Psoas muscle (tissue), 8 donors: Measurements from ENCODE around the gene CCNI2. TPM values are rescaled to one million over a fixed set of nuclear protein-coding genes. Genes with fewer than 3 reads are reported as not detected.

Source experiments
- ATAC-seq, 4 donors: fragments of 200-7000 bp; cut with Tn5 transposase; one replicate each; pipeline ENCODE4 v1.9.1; 2020; ENCODE audit warnings: moderate library complexity in 3 of 4, mild to moderate bottlenecking in 2 of 4
- DNase-seq, 2 donors: peaks; one replicate each; pipeline ENCODE4 v3.0.0-alpha.2; 2020
- H3K27ac ChIP-seq: fragments of 200-600 bp; one replicate; pipeline ENCODE4 v1.8.0; 2022
- H3K27me3 ChIP-seq, 3 donors: fragments of 200-600 bp in 1 of 3; one replicate each; pipeline versions ENCODE4 v1.6.1 to v1.8.0; 2013 to 2022; ENCODE audit warnings: low read length in 2 of 3, mild to moderate bottlenecking in 2 of 3, moderate library complexity in 1 of 3; ENCODE audit not compliant: insufficient read depth in 3 of 3
- H3K36me3 ChIP-seq, 2 donors: fragments of 200-600 bp in 1 of 2; one replicate each; pipeline versions ENCODE4 v1.6.1 to v1.8.0; 2013 to 2022; ENCODE audit warnings: low read depth in 1 of 2, mild to moderate bottlenecking in 1 of 2, moderate library complexity in 1 of 2; ENCODE audit not compliant: insufficient read depth in 1 of 2
- H3K4me1 ChIP-seq: fragments of 200-600 bp; one replicate; pipeline ENCODE4 v1.8.0; 2022
- H3K4me3 ChIP-seq: fragments of 200-600 bp; one replicate; pipeline ENCODE4 v1.8.0; 2022; ENCODE audit warnings: mild to moderate bottlenecking
- H3K9me3 ChIP-seq: fragments of 200-600 bp; one replicate; pipeline ENCODE4 v1.8.0; 2022
- WGBS, 3 donors: extraction: QIAGEN DNeasy Blood & Tissue Kit; methylation state at CpG; one replicate each; pipeline versions ENCODE4 v1.1.6 to v1.1.7; 2013; 5-methylcytosine and 5-hydroxymethylcytosine counted together
- intact Hi-C, 2 donors: fragments of 100-400 bp; cut with DNase I; formaldehyde crosslinking; loops; one replicate each; pipeline versions ENCODE4 v1.11.0 to v1.14.2; 2022
- polyA plus RNA-seq, 3 donors: library from polyadenylated mRNA; stranded (reverse); fragments of 200-250 nt; gene quantifications; one replicate each; pipeline ENCODE4 v1.2.3, GENCODE V29; 2013
- total RNA-seq, 4 donors: library from RNA; stranded (reverse); fragmentation: NEBNext Ultra II Directional in 2 of 4; extraction: Animal tissue kit (Norgen Biotek cat#: 25700) in 2 of 4; gene quantifications; one replicate each; pipeline versions ENCODE4 v1.2.1 to v1.2.4, GENCODE V29; 2021 to 2023
- TF ChIP-seq, protein P1 (sequence below): fragments of 200-600 bp; IDR thresholded peaks from one replicate; pipeline ENCODE4 v1.8.0; 2022; ENCODE audit warnings: antibody characterized with exemption
- donor health status: healthy with polysubstance abuse.
- donor health status: DM: no; HTN: no; CAD: no; lungs with moderate emphysema.
- donor health status: Bipolar disorder and iron deficiency.
- donor health status: healthy.
- donor health status: DM: yes; HTN: yes; CAD: no.
- donor health status: DM: no; HTN: no; CAD: no.
- donor health status: DM: no; HTN: no; CAD: no.
- donor health status: DM: yes; HTN: yes; CAD: no.

Gene CCNI2
- total and polyA plus RNA-seq, 7 donors = not detected

DNA sequence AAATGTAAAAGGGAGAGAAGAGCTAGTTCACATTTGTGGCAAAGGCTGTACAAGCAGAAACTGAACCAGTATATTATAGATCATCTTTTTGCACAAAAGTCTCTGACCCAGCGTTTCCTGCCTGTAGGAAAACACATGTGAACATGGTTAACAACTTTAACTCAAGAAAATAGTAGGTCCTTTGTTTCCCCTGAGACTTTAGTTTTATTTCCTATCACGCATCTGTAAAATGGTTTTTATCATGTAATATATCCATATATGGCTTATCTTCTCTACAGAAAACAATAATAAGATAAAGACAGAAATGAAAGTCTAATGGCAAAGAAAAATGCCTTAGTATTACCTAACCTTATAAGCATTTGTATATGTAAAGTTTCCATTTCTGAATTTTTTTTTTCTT, 12.5 kb upstream of the CCNI2 start:
- H3K9me3 ChIP-seq = no peaks in the 10 kb centered on the region
- no peak overlapping the region for H3K27ac ChIP-seq
- ATAC-seq = no peak
- intact Hi-C loops = no loop called here
- TF ChIP-seq, protein P1, sequence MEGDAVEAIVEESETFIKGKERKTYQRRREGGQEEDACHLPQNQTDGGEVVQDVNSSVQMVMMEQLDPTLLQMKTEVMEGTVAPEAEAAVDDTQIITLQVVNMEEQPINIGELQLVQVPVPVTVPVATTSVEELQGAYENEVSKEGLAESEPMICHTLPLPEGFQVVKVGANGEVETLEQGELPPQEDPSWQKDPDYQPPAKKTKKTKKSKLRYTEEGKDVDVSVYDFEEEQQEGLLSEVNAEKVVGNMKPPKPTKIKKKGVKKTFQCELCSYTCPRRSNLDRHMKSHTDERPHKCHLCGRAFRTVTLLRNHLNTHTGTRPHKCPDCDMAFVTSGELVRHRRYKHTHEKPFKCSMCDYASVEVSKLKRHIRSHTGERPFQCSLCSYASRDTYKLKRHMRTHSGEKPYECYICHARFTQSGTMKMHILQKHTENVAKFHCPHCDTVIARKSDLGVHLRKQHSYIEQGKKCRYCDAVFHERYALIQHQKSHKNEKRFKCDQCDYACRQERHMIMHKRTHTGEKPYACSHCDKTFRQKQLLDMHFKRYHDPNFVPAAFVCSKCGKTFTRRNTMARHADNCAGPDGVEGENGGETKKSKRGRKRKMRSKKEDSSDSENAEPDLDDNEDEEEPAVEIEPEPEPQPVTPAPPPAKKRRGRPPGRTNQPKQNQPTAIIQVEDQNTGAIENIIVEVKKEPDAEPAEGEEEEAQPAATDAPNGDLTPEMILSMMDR = no peak
- no peaks in the 10 kb centered on the region for H3K27me3 ChIP-seq
- peaks cover 0 to 6% of the 10 kb centered on the region in 2 donors for H3K36me3 ChIP-seq
- peaks cover 7% of the 10 kb centered on the region for H3K4me1 ChIP-seq
- DNase-seq = no peak
- no peak overlapping the region for H3K4me3 ChIP-seq
- WGBS, 3 donors = 81 to 89% (median 81%) methylated on average over 2 of the region's 2 CpGs

- 1 to 3% (median 1%) methylated on average over 68 to 81 of the region's 81 CpGs for WGBS, 3 donors
- Histone ChIP-seq H3K27ac (peak within 1 kb of the TSS; percentile 11), H3K9me3 (no peaks in the 10 kb centered on the region), H3K27me3 (peaks cover 0 to 2% (median 2%) of the 10 kb centered on the region in 3 donors), H3K4me1 (peaks cover 7% of the 10 kb centered on the region), H3K36me3 (no peaks in the 10 kb centered on the region), H3K4me3 (peak within 1 kb of the TSS; percentile 84)
- DNase-seq (peak; percentile 98), ATAC-seq (peak; percentile 99 to 100 (median 100))
- intact Hi-C loops = no loop called here
- TF ChIP-seq, protein P1 = peak; percentile 16
These were observed 10.1 kb upstream of the CCNI2 start, which contains the start of gene KIF3A for GRCh38 chr5:132736853-132737833. Gene KIF3A, minus strand, starts transcription at chr5:132737546. Its CDS starts 127 bp downstream, at chr5:132737419.

GRCh38 chr5:132737982-132738681, 9.1 kb upstream of the CCNI2 start:
- intact Hi-C loops = no loop called here
- ATAC-seq = no peak
- H3K4me1 ChIP-seq = peaks cover 7% of the 10 kb centered on the region
- no peak overlapping the region for H3K27ac ChIP-seq
- 64 to 69% (median 66%) methylated on average over 9 of the region's 9 CpGs for WGBS, 3 donors
- peaks cover 2 to 7% (median 4%) of the 10 kb centered on the region in 3 donors for H3K27me3 ChIP-seq
- H3K9me3 ChIP-seq = no peaks in the 10 kb centered on the region
- no peaks in the 10 kb centered on the region for H3K36me3 ChIP-seq
- TF ChIP-seq, protein P1 = no peak
- H3K4me3 ChIP-seq = peak overlapping the region; percentile 84
- no peak for DNase-seq

- Histone ChIP-seq H3K9me3 (no peaks in the 10 kb centered on the region), H3K4me1 (peaks cover 7% of the 10 kb centered on the region), H3K36me3 (no peaks in the 10 kb centered on the region), H3K27ac (no peak overlapping the region), H3K27me3 (peaks cover 2 to 16% (median 4%) of the 10 kb centered on the region in 3 donors), H3K4me3 (no peak overlapping the region)
- intact Hi-C loops = no loop called here
- ATAC-seq = no peak
- WGBS, 3 donors = 76 to 86% (median 83%) methylated on average over 1 of the region's 1 CpG
- DNase-seq = no peak
- TF ChIP-seq, protein P1 = no peak
These were observed 8.0 kb upstream of the CCNI2 start for GRCh38 chr5:132739232-132739631.
